Endothelial cell of umbilical vein (primary cell): ENCODE results near the gene CABP5.

Experiments
- CTCF ChIP-seq, 2 donors: IDR thresholded peaks; 1 replicate in 1 of 2; 2 replicates in 1 of 2; pipeline ENCODE4 v1.5.1; 2011; ENCODE audit warnings: low read length in 2 of 2, mild to moderate bottlenecking in 2 of 2, moderate library complexity in 2 of 2, control low read depth in 1 of 2, inconsistent platforms in 1 of 2, low read depth in 1 of 2; ENCODE audit not compliant: insufficient read depth in 1 of 2; ENCODE audit errors: extremely low read depth in 1 of 2
- EZH2 ChIP-seq: IDR thresholded peaks from 2 replicates; pipeline ENCODE4 v1.6.1; 2012; ENCODE audit warnings: borderline replicate concordance, low read depth, mild to moderate bottlenecking, moderate library complexity, low read length, inconsistent platforms; ENCODE audit not compliant: severe bottlenecking
- GATA2 ChIP-seq: IDR thresholded peaks from 2 replicates; pipeline ENCODE4 v1.7.0; 2011; ENCODE audit warnings: low read depth, mild to moderate bottlenecking, moderate library complexity, mixed read lengths, low read length; ENCODE audit not compliant: insufficient read length, insufficient read depth
- MYC ChIP-seq: IDR thresholded peaks from one replicate; pipeline ENCODE4 v1.6.1; 2011; ENCODE audit warnings: mild to moderate bottlenecking, low read depth, low read length
- POLR2A ChIP-seq: IDR thresholded peaks from 2 replicates; pipeline ENCODE4 v1.6.1; 2012; ENCODE audit warnings: low read depth, mild to moderate bottlenecking, control low read depth, low read length
- POLR2AphosphoS5 ChIP-seq: IDR thresholded peaks from 2 replicates; pipeline ENCODE4 v1.6.1; 2012; ENCODE audit warnings: low read depth, mild to moderate bottlenecking, control low read depth, low read length, moderate library complexity; ENCODE audit not compliant: insufficient read depth
- TF ChIP-seq, protein P1 (sequence below): IDR thresholded peaks from 2 replicates; pipeline ENCODE4 v1.6.1; 2011; ENCODE audit not compliant: insufficient read depth, insufficient read length

GRCh38 chr19:47996230-47996727 lies 47.6 kb downstream of the CABP5 start:
- TF ChIP-seq GATA2 (no peak), CTCF (IDR thresholded peaks at IDR 0.05; ENCODE audit: extremely low read depth in 1 of 2, insufficient read depth in 1 of 2, low read depth in 1 of 2, low read length in 2 of 2) (no peak), POLR2A (no peak), POLR2AphosphoS5 (no peak), MYC (no peak), EZH2 (no peak)
- TF ChIP-seq, protein P1, sequence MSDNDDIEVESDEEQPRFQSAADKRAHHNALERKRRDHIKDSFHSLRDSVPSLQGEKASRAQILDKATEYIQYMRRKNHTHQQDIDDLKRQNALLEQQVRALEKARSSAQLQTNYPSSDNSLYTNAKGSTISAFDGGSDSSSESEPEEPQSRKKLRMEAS = no peak
